Thoracic aorta (tissue), 2 donors: ENCODE results near the gene MFSD8. TPM values are rescaled to one million over a fixed set of nuclear protein-coding genes. Genes with fewer than 3 reads are reported as not detected.
"Not testable (repeated sequence)": the region's sequence is repeated elsewhere in the genome, so short reads cannot be mapped to it uniquely, and the experiment has no call there.

Experiments
- ATAC-seq: fragments of 150-250 bp; one replicate; pipeline ENCODE4 v1.8.0; 2017; ENCODE audit warnings: low read depth; ENCODE audit not compliant: insufficient number of reproducible peaks, low FRiP score
- DNase-seq: peaks from one replicate; pipeline ENCODE4 v3.0.0-alpha.2; 2020; ENCODE audit warnings: low spot score
- H3K27ac ChIP-seq, 2 donors: fragments of 200-600 bp; sonication (generic); 1 replicate in 1 of 2; 2 replicates in 1 of 2; pipeline ENCODE4 v1.5.1; 2016; ENCODE audit warnings: mild to moderate bottlenecking in 2 of 2, moderate library complexity in 2 of 2
- H3K27me3 ChIP-seq: fragments of 200-600 bp; sonication (generic); replicated peaks from 2 replicates; pipeline ENCODE4 v1.6.0; 2016; ENCODE audit warnings: mild to moderate bottlenecking; ENCODE audit not compliant: insufficient read depth
- H3K36me3 ChIP-seq: fragments of 200-600 bp; sonication (generic); one replicate; pipeline ENCODE4 v1.5.1; 2016
- H3K4me1 ChIP-seq, 2 donors: fragments of 200-600 bp; sonication (generic); 1 replicate in 1 of 2; 2 replicates in 1 of 2; pipeline versions ENCODE4 v1.5.1 to v1.6.0; 2016; ENCODE audit warnings: low read depth in 2 of 2, mild to moderate bottlenecking in 1 of 2; ENCODE audit not compliant: control insufficient read depth in 1 of 2
- H3K4me3 ChIP-seq: fragments of 200-600 bp; sonication (generic); 2 replicates; pipeline ENCODE4 v1.5.1; 2016; ENCODE audit warnings: mild to moderate bottlenecking
- H3K9me3 ChIP-seq: fragments of 200-600 bp; sonication (generic); 2 replicates; pipeline ENCODE4 v1.5.1; 2016
- total RNA-seq, 2 donors: library from RNA; depleted of rRNA; stranded (reverse); fragments of >200 nt; gene quantifications; one replicate each; pipeline versions ENCODE4 v1.1.0 to v1.2.3, GENCODE V29; 2016
- TF ChIP-seq, protein P1 (sequence below): fragments of 200-600 bp; sonication (generic); IDR thresholded peaks from one replicate; pipeline ENCODE4 v1.5.1; 2019; ENCODE audit warnings: antibody characterized with exemption

MFSD8 gene
- total RNA-seq, 2 donors from 2014 or later = 28.2 to 30.7 TPM

DNA sequence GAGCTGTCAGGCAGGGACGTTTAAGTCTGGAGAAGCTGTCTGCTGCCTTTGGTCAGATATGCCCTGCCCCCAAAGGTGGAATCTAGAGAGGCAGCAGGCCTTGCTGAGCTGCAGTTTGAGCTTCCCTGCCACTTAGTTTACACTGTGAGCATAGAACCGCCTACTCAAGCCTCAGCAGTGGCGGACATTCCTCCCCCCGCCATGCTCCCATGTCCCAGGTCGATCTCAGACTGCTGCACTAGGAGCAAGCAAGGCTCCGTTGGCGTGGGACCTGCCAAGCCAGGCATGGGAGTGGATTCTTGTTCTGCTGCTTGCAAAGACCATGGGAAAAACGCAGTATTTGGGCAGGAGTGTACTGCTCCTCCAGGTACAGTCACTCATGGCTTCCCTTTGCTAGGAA, 59.9 kb downstream of the MFSD8 start:
- TF ChIP-seq, protein P1, sequence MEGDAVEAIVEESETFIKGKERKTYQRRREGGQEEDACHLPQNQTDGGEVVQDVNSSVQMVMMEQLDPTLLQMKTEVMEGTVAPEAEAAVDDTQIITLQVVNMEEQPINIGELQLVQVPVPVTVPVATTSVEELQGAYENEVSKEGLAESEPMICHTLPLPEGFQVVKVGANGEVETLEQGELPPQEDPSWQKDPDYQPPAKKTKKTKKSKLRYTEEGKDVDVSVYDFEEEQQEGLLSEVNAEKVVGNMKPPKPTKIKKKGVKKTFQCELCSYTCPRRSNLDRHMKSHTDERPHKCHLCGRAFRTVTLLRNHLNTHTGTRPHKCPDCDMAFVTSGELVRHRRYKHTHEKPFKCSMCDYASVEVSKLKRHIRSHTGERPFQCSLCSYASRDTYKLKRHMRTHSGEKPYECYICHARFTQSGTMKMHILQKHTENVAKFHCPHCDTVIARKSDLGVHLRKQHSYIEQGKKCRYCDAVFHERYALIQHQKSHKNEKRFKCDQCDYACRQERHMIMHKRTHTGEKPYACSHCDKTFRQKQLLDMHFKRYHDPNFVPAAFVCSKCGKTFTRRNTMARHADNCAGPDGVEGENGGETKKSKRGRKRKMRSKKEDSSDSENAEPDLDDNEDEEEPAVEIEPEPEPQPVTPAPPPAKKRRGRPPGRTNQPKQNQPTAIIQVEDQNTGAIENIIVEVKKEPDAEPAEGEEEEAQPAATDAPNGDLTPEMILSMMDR = no peak
- no peak overlapping the region for H3K27ac ChIP-seq
- no peaks in the 10 kb centered on the region for H3K9me3 ChIP-seq
- no peak overlapping the region for H3K4me3 ChIP-seq
- DNase-seq = no peak
- no peaks in the 10 kb centered on the region for H3K4me1 ChIP-seq
- H3K27me3 ChIP-seq = no peaks in the 10 kb centered on the region
- ATAC-seq = no peak
- no peaks in the 10 kb centered on the region for H3K36me3 ChIP-seq

DNA sequence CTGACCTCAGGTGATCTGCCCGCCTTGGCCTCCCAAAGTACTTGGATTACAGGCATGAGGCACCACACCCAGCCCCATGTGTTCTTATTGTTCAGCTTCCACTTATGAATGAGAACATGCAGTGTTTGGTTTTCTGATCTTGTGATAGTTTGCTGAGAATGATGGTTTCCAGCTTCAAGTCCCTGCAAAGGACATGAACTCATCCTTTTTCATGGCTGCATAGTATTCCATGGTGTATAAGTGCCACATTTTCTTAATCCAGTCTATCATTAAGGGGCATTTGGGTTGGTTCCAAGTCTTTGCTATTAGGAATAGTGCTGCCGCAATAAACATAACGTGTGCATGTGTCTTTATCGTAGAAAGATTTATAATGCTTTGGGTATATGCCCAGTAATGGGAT, 65.3 kb downstream of the MFSD8 start:
- ATAC-seq, DNase-seq, H3K27ac ChIP-seq, H3K4me1 ChIP-seq, H3K27me3 ChIP-seq, H3K4me3 ChIP-seq, H3K9me3 ChIP-seq, H3K36me3 ChIP-seq: not testable (repeated sequence)

DNA sequence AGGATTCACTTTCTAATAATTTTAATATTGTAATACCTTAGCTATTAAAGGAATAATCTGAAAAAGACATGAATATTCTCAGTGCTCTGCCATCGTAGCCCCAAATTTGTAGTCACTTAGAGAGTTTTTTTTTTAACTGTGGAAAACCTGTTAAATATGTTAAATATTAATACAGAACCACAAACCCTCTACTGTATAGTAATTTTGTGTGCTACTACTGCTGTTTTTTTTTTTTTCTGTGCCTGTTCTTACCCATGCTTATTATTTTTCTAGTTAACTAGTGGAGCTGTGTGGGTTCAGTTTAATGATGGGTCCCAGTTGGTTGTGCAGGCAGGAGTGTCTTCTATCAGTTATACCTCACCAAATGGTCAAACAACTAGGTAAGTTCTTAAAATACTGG, 68.4 kb downstream of the MFSD8 start:
- Histone ChIP-seq H3K27me3 (no peaks in the 10 kb centered on the region), H3K9me3 (no peaks in the 10 kb centered on the region), H3K36me3 (no peaks in the 10 kb centered on the region), H3K27ac (no peak overlapping the region), H3K4me1 (no peaks in the 10 kb centered on the region), H3K4me3 (no peak overlapping the region)
- TF ChIP-seq, protein P1 = no peak
- ATAC-seq (no peak), DNase-seq (no peak)

DNA sequence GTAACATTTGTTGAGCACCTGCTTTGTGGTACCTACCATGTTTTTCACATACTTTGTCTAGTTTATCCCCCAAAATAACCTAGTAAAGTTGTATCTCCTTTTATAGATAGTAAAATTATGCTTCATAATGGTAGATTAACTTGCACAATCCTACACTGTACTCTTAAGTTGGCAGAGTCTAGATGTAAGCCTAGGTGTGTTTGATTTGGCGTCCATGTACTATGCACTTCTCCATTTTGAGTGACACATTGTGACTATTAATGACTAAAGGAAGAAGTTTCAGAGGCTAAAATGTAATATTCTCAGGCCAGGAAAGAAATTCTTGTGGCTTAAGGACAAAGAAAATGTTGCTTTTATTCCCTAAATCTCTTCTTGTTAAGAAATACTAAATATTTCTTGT, 68.9 kb downstream of the MFSD8 start:
- no peaks in the 10 kb centered on the region for H3K36me3 ChIP-seq
- no peak overlapping the region for H3K4me3 ChIP-seq
- no peaks in the 10 kb centered on the region for H3K4me1 ChIP-seq
- H3K9me3 ChIP-seq = no peaks in the 10 kb centered on the region
- H3K27ac ChIP-seq = no peak overlapping the region
- DNase-seq (no peak), ATAC-seq (no peak)
- H3K27me3 ChIP-seq = no peaks in the 10 kb centered on the region
- TF ChIP-seq, protein P1 = no peak

DNA sequence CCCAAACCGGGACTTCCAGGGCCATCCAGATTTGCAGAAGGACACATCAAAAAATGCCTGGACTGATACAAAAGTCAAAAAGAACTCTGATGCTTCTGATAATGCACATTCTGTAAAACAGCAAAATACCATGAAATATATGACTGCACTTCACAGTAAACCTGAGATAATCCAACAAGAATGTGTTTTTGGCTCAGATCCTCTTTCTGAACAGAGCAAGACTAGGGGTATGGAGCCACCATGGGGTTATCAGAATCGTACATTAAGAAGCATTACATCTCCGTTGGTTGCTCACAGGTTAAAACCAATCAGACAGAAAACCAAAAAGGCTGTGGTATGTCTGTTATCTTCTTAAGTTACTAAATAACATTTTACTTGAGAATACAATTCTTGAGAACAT, 75.1 kb downstream of the MFSD8 start:
- no peaks in the 10 kb centered on the region for H3K9me3 ChIP-seq
- ATAC-seq = no peak
- DNase-seq = no peak
- no peak overlapping the region for H3K4me3 ChIP-seq
- TF ChIP-seq, protein P1 = no peak
- H3K36me3 ChIP-seq = no peaks in the 10 kb centered on the region
- H3K27me3 ChIP-seq = no peaks in the 10 kb centered on the region
- no peaks in the 10 kb centered on the region for H3K4me1 ChIP-seq
- H3K27ac ChIP-seq = no peak overlapping the region

DNA sequence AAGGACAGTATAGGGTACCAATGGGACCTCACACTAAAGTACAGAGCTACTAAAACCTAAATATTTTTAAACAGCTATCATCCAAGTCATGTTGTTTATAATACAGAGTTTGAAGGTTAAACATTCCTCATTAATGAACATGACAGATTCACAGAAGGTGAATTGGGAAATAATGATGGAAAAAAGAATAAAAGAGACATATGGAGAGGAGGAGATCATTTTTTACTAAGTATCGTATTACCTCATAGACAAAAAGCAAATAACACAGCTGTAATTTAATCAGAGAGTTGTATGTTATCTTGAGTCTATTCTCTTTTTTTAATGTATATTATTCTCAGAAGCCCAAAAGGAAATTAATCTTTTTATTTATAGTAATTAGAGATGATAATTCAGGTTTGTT, 76.4 kb downstream of the MFSD8 start:
- Histone ChIP-seq H3K36me3 (no peaks in the 10 kb centered on the region), H3K4me3 (no peak overlapping the region), H3K4me1 (no peaks in the 10 kb centered on the region), H3K27ac (no peak overlapping the region), H3K27me3 (no peaks in the 10 kb centered on the region), H3K9me3 (no peaks in the 10 kb centered on the region)
- no peak for DNase-seq
- TF ChIP-seq, protein P1 = no peak
- ATAC-seq = no peak
